Activated T-cell treated with anti-CD3 and anti-CD28 coated beads for 4 hours (primary cell): ENCODE data around the gene ZC3H13.

Experiments used
- DNase-seq: peaks from one replicate; pipeline ENCODE4 v3.0.0-alpha.2; 2020

ZC3H13 gene

DNA sequence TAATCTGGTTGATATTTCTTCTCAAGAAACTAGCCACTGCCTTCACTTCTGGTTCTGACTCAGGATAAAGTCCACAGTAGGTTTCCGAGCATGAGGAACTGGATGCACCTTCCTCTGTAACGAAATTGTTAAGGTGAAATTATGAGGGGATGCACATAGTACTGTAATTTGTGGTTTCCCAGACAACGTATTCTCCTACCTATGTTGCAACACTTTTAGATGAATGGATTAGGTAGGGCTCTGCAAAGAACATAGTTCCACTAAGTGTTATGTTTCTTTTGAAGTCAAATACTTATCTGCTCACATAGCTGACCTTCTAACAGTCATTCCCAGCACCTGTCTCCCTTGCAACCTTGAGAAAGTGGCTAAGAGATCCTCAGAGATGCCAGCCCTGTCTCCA, 5.7 kb upstream of the ZC3H13 start:
- no peak for DNase-seq

DNA sequence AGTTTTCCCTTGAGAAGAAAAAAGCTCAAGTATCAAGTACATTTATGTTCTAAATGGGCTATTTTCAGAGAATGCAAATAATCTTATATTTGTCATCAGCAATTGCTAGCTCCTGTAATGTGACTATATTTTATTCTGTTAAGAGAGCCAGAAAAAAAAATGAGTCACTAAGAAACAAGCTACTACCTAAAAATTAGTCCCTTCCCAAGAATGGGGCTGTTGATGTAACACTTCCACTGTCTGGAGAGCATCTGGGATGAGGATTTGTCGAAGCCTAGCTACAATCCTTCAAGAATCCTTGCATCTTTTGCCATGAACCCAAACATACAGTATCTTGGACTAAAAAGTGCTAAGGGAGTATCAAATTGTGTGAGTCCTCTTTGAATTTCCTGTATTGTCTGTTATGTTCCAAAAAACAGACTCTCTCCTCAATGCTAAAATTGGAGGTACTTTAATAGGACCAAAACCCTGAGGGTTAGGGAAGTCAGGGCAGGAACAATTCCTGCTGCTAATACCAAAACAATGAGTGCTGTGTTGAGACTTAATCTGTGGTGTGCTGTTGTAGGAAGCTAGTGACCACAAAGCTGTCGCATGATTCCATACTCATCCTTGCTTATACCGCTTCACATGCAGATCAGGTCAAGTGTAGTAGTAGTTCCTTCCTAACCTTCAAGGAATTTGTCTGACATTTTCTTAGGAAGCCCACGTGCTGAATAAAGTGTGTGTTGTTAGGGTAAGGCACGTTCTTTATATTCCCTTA, 4.9 kb upstream of the ZC3H13 start:
- DNase-seq = no peak

DNA sequence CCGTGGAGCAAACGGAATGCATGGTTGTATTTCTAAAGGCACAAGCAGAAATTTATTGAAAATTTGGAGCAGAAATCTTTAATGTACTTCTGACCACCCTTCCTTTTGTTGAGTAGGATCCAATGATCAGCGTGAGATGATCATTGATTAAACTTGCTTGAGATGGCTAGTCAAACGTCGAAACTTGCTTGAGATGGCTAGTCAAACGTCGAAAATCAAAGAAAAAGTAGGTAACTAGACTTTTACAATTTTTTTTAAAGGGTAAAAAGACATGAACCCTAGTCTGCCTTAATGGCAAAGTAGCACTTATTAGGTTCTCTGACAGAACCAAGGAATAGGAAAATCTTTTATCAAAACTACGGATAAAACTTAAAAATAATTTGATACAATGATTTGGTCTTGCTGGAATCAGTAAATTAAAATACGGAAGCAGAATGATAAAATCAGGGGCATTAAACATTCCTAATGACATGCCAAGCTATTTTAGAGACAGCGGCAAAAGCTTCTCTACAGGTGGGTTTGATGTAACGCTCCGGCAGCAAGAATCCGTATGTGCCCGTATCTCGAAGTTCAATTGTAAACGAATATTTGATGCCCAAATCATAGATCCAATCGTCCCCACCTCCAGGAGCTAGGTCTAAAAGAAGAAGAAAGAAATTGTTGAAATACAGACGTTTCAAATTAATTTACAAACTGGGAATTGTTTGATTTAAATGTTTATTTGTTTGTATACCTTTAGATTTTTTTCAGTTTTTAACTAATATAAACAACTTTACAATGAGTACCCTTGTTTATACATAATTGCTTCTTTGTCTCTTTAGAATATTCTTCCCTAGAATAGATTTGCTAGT, 841 bp upstream of the ZC3H13 start:
- no peak for DNase-seq

DNA sequence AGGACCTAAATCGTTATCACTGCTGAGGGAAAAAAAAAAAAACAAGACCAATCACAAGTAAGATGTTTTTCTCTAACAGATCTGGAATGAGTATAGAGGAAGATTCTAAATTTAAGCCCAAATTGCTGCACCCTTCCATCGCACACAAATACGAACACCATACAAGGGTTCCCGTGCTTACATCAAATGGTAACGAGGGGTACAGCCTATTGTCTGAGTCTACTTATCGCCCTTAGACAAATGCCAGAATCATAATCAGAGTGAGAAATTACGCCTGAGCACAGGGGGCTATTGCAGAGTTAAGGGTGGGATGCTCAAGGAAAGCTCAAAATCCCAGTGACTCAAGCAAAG, 603 bp downstream of the ZC3H13 start:
- no peak for DNase-seq

DNA sequence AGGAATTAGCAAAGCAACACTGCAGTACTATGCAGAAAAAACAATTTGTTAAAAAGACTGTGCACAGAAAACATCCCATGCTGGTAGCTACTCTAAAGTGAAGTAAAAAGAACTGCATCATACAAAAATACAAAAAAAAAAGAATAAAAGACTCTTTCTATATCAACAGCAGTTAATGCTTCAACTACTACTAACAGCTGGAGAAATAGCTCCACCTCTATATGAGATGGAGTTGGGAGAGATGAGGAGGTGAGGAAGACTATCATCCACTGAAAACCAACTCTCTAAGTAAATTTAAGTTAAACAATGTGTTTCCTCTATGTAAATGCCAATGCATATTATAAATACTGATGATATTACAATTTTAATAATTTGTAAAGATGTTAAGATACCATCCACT, 1.8 kb downstream of the ZC3H13 start:
- no peak for DNase-seq

DNA sequence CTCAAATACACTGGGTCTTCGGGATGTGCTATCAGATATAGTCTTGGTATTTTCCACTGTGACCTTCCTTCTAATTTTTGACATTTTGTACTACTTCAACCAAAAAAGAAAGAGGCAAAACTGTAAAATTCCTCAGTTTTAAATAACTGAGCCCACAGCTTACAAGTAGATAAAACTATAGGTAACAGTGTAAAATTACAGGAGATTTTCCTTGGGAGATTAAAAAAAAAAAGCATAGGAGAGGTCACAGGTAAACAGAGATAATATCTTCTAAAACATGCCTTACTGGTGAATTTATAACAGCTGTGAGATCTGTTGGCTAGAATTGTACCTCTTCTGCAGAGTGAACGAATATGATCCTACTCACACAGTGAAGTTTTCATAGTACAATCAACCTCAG, 7.1 kb downstream of the ZC3H13 start:
- no peak for DNase-seq

DNA sequence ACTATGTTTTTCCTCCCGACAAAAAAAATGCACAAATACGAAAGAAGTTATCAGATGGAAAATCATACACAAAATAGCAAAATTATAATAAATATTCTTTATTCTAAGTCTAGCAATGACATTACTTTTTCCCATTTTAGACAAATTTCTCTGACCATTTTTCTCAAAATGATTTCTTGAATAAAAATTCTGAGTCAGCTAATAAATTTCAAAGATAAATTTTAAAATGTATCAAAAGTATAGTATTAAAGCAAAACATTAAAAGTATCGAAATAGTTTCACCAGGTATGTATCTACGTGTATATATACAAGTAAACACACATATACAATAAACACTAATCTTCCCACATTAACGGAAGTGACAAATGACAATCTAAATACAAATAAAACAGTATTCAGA, 8.9 kb downstream of the ZC3H13 start:
- DNase-seq = no peak

DNA sequence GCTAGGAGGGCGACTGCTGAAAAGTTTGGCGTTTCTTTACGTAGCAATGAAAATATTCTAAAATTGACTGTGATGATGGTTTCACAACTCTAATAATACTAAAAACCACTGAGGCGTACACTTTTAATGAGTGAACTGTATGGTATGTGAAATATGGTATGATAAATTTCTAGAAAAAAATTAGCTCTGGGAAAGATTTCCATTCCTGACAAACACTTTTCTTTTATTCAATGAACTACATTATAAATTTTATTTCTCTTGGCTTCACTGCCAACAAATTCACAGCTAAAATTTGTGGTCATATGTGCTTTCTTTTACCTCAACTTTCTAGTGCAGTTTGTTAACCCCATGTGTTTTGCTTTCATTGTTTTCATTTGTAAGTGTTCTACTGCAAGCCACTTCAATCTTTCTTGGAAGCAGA, 11.1 kb downstream of the ZC3H13 start:
- DNase-seq = no peak

DNA sequence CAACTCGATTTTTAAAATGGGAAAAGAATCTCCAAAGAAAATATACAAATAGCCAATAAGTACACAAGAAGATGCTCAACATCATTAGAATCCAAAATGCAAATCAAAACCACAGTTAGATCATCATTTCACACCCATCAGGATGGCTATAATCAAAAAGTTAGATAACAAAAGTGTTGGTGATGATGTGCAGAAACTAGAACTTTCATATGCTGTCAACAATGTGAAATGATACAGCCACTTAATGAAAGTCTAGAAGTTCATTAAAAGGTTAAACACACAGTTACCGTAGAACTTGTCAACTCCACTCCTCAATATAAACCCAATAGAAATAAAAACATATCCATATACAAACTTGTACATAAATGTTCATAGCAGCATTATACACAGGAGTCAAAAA, 11.8 kb downstream of the ZC3H13 start:
- no peak for DNase-seq

DNA sequence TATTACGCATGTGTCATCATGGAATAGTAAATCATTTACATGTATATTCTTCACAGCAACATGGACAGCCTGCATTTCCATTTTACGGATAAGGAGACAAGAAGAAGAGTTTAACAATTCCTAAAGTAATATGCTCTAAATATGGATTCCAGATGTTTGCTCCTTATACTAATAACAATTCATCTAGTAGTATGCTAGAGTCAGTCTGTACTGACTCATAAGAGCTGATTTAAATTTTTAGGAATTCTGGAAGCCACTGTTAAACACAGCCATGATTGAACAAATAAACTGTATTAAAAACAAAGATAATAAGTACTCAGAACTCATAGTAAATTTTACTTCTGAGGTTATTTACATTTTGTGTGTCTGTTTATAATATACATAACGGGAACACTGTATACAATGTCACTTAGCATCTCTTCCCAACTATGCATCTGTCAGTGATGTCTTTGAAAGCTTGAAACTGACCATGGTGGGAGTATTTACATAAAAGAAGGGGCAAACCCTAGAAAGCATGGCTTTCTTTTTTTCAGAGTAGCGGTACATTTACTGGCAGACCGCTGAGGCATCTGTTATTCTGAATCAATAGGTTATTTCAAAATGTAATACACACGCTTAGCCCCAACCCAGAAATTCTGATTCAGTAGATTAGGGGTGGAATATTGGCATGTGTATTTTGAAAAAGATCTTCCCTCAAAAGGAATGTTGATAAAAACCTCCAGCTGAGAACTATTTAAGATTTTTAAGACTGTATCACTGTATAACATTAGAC, 12.9 kb downstream of the ZC3H13 start:
- DNase-seq = no peak

DNA sequence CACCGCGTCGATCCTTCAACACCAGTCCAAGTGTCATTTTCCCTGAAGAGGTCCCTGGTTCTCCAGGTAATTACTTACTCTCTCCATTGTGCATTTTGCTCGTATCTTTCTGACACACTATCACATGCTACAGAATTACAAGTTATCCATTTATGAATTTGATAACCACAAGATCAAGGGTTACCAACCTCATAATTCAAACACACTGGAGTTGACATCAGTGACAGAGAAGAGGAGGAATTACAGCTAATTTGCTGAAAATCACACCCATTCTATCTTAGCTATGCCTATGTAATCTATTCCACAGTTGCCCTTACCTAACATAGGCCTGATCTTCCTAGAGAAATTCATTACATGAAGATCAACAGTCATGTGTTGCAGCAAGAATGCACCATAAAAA, 14.2 kb downstream of the ZC3H13 start:
- no peak for DNase-seq

DNA sequence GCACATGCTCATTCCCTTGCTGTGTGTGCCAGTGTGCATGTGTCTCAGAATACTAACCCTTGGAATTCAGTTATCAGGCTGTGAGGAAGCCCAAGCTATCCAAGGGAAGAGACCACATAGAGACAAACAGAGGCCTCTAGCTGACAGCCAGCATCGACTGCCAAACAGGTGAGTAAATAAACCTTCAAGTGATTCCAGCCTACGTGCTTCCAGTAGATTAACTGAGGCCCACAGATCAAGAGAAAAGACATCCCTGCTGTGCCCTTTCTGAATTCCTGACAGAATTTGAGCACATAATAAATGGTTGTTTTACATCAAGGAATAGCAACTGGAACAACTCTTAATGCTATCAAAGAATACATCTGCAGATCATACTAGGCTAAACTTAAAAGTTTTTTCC, 17.5 kb downstream of the ZC3H13 start:
- no peak for DNase-seq

DNA sequence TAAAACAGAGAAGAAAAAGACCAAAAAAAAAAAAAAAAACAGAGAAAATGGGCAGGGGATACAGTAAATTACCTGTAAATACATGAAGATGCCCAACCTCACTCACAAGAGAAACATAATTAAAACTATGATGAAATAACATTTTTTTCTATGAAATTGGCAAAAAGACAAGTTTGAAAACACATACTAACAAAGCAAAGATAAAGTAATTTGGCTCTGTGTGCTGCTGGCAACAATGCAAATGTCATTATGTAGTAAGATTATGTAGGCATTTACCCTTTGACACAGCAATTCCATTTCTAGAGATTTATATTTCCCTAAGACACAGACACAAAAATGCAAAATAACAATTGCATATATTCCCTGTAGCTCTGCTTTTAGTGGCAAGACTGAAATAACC, 20.2 kb downstream of the ZC3H13 start:
- DNase-seq = no peak

DNA sequence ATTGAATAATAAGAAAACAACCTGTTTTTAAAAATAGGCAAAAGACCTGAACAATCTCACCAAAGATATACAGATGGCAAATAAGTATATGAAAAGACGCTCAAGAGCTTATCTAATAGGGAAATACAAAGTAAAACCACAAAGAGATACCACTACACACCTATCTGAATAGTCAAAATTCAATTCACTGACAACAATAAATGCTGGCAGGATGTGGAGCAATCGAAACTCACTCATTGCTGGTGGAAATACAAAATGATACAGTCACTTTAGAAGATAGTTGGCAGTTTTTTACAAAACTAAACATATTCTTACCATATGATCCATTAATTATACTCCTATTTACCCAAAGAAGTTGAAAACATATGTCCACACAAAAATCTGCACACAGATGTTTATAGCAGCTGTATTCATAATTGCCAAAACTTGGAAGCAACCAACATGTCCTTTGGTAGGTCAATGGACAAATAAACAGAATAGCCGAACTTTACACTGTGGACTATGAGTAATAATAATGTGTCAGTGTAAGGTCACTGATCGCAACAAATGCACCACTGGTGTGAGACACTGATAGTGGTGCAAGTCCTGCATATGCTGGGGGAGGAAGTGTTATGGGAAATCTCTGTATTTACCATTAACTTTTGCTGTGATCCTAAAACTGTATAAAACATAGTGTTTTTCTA, 20.8 kb downstream of the ZC3H13 start:
- no peak for DNase-seq

DNA sequence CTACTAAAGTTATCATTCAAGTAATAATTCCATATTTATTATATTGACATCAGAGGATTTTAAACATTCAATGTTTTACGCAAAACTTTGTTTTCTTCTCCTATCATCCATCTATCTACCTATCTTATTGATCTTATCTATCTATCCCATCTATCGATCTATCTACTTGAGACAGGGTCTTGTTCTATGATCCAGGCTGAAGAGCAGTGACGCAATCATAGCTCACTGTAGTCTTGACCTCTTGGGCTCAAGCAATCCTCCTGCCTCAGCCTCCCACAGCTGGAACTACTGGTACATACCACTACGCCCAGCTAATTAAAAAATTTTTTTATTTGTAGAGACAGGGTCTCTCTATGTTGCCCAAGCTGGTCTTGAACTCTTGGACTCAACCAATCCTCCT, 27.4 kb downstream of the ZC3H13 start:
- no peak for DNase-seq

DNA sequence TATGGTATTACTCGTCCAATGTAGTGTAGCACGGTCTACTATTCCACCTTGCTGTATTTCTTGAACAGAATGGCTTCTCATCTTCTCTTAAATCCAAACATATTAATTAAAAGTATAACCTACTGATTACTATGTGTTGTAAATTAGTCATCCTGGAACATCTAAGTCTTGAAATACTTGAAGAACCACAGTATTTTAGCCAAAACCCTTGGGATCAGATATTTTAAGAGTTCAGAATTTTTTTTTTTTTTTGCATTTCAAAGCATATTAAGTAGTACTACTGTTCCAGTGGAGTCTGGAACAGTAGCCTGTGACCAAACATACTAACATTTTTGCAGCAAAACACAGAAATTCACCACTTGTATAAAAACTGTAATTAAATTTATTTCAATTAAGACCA, 30.1 kb downstream of the ZC3H13 start:
- no peak for DNase-seq

DNA sequence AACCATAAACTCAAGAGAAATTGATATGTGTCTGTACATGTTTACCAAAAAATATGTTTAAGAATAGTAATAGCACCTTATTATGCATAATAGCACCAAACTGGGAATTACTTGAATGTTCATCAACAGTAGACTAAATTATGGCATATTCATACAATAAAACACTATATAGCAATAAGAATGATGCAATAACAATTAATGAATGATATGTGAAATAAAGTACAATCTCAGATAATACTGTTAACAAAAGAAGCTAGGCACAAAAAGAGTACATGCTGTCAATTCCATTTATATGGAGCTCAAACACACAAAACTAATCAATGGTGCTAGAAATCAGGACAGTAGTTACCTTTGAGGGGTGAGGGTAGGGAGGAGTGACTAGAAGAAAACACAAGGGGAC, 36.3 kb downstream of the ZC3H13 start:
- no peak for DNase-seq

DNA sequence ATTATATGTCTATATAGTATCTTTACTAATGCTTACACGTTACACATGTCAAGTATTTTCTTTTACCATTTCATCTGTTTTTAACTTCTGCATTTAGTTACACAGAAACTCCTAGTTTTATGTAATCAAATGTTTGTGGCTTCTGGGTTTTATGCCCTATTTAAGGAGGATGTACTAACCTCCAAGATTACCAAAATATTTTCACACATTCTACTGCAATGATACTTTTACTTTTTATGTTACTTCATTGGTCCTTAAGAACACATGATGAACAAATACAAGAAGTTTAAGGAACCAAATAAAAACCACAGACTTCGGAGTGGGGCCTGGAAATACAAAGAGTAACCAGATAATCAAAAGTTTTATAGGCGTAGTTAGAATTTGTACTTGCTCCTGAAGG, 37.2 kb downstream of the ZC3H13 start:
- no peak for DNase-seq

DNA sequence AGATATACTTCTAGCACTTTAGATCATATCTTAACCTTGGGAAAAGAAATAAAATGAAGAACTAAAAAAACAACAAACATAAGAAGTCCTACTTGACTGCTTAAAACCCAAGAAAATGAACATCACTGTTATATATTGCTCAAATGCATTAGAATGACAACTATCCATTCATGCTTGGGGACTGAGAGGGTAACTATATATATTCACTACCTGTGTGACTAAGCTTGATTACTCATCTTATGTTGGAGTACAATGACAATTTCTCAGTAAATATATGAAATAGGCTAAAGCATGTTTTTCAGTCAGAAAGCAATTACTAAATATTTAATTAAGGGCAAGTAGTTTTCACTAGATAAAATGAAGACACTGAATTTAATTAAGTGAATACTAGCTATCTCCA, 40.1 kb downstream of the ZC3H13 start:
- DNase-seq = no peak

DNA sequence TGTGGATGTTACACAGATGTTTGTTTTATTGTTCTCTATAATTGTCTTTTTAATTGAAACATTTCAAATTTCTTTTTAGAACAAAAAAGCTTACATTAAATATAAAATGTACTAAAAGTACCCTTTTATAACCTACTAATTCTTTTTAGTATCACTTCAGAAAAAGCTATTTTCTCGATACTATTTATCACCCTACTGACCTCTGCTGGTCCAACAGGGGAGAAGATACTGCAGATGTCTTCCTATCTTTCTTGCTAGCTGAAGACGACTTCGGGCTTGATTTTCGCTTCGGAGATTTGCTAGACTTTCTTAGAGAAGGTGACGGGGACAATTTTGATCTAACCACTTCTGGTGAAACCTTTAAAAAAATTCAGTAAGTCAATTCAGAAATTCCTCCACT, 42.4 kb downstream of the ZC3H13 start:
- DNase-seq = no peak

DNA sequence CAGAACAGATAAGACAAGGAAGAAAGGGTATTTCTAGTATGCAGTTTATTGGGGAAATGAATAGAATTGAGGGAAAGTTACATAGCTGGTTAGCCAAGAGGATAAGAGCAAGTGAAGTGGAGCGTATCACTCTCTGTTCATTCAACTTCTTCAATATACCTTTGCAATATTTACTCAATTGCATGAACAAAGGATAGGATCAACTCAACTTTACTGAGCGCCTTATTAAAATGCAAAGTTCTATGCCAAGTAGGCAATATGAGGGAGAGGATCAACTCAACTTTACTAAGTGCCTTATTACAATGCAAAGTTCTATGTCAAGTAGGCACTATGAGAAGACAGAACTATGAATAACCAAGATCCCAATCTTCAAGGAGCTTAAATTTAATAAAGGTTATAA, 43.9 kb downstream of the ZC3H13 start:
- no peak for DNase-seq

DNA sequence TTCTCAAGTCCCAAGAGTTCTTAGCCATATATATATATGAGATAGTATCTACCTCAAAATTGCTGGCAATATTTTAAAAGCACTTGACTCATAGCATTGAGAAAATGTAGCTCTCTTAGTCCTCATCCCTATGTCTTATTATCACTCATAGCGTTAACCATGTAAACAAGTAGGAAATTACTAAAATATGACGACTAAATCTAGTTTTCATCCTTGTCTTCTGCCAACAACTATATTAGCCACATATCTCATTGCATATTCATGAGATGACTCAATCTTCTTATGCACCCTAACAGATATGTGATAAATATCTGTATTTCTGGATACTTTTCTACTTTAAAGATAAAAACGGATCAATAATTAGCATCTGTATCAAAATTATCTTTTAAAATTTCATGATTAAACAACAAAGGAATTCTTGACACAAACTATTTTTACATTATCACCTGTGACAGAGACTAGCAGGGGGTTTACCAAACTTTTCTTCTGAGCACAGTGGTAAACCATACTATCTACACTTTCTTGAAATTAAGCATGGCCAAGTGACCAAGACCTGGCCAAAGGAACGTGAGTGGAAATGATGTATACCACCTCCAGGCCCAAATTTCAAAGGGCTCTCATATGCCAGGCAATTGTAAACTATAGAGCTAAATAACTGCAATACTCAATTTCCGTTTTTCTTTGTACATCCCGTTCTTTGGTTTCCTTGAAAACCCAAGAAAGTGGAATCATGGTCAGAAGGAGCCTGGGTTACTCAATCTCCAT, 45.7 kb downstream of the ZC3H13 start:
- DNase-seq = no peak

DNA sequence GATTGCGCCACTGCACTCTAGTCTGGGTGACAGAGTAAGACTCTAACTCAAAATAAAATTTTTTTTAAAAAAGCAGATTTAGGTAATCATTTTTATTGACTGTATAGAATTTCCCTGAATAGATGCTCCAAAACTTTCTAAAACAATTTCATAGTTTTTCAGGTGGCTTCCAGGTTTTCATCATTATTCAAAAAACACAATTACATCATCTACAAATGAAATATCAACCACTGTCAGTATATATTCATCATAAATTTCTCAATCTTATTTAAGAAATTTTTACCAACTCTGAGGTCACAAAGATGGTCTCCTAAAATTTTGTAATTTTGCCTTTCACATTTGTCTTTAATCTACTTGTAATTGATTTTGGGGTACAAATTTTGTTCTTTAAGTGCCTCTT, 48.1 kb downstream of the ZC3H13 start:
- no peak for DNase-seq
